AG04450 (cell line): Measurements from ENCODE around the gene MGME1. TPM values are rescaled to one million over a fixed set of nuclear protein-coding genes. Genes with fewer than 3 reads are reported as not detected.

Experiments
- CTCF ChIA-PET: fragments of 300-600, 350-600 bp; formaldehyde crosslinking; extraction: SDS; loops from one replicate; lab custom pipeline; 2022; ENCODE audit warnings: antibody characterized with exemption, inconsistent platforms; lab: Charles Lee
- POLR2A ChIA-PET: fragments of 350-600 bp; formaldehyde crosslinking; extraction: SDS; loops from one replicate; lab custom pipeline; 2021; ENCODE audit warnings: antibody characterized with exemption, inconsistent platforms; lab: Yijun Ruan, JAX
- DNase-seq: peaks from one replicate; pipeline ENCODE4 v3.0.0-alpha.2; 2011; ENCODE audit warnings: low read depth, low spot score
- H3K27ac ChIP-seq: one replicate; pipeline ENCODE4 v1.5.1; 2012; ENCODE audit warnings: low read depth, low read length, control low read depth
- H3K27me3 ChIP-seq: one replicate; pipeline ENCODE4 v1.6.0; 2012; ENCODE audit warnings: low read length; ENCODE audit not compliant: control insufficient read depth, insufficient read depth
- H3K4me3 ChIP-seq: 2 replicates; pipeline ENCODE4 v1.5.1; 2011; ENCODE audit warnings: mild to moderate bottlenecking, low read depth, low read length, control low read depth
- H3K9me3 ChIP-seq: 2 replicates; pipeline ENCODE4 v1.5.1; 2012; ENCODE audit warnings: low read length; ENCODE audit not compliant: control insufficient read depth, insufficient read depth
- polyA plus RNA-seq: library from polyadenylated mRNA; depleted of rRNA; stranded (reverse); fragments of >200 nt; gene quantifications from 2 replicates; pipeline ENCODE4 v1.2.3, GENCODE V29; 2011
- TF ChIP-seq, protein P1 (sequence below): IDR thresholded peaks from 2 replicates; pipeline ENCODE4 v1.5.1; 2011; ENCODE audit warnings: low read depth, low read length, control low read depth, inconsistent platforms

Gene MGME1
- polyA plus RNA-seq, 1 experiment, result 13.5 TPM

DNA sequence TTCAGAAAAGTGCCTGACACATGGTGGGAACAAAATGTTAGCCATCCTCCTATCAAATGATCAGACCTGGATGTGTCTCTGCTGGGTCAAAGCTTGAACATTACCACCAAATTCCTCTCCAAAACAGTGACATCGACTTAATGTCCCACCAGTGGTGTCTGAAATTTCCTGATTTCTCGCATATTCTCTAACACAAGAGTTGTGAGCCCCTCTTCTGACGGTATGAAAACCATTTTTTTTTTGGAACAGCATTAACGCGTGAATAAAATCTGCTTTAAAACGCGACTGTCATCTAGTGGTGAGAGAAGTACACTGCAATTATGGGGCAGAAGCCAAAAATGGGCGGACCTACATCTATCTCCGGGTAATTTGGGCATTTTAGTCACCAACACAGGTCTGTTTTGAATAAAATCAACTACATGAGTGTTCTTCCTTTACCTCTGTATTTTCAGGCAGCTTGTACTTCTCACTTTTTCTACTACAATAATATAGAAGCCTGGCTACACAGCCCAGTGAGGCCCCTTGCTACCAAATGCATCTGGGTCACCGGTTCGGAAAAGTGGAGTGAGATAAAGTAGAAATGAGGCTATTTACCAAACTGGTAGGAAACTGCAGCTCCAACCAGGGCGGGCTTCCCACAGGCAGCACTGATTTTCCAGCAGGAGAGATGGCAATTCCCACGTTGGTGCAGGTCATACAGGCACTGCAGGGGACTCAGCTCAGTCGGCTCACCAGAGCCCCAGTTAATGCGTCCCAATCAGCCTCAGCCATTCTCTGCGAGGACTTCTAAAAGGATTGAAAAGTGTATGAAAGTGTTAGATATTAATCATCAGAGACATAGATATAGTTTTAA lies 27.4 kb downstream of the MGME1 start:
- Histone ChIP-seq H3K9me3 (no peaks in the 10 kb centered on the region), H3K27me3 (no peaks in the 10 kb centered on the region), H3K4me3 (no peak overlapping the region), H3K27ac (no peak overlapping the region)
- TF ChIP-seq, protein P1, sequence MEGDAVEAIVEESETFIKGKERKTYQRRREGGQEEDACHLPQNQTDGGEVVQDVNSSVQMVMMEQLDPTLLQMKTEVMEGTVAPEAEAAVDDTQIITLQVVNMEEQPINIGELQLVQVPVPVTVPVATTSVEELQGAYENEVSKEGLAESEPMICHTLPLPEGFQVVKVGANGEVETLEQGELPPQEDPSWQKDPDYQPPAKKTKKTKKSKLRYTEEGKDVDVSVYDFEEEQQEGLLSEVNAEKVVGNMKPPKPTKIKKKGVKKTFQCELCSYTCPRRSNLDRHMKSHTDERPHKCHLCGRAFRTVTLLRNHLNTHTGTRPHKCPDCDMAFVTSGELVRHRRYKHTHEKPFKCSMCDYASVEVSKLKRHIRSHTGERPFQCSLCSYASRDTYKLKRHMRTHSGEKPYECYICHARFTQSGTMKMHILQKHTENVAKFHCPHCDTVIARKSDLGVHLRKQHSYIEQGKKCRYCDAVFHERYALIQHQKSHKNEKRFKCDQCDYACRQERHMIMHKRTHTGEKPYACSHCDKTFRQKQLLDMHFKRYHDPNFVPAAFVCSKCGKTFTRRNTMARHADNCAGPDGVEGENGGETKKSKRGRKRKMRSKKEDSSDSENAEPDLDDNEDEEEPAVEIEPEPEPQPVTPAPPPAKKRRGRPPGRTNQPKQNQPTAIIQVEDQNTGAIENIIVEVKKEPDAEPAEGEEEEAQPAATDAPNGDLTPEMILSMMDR, result peak; percentile 99
- POLR2A ChIA-PET, result interaction anchor here (0.7 kb wide), 1 partner anchor 40 kb away, joined by 4 read pairs; no protein-coding TSS in a partner anchor
- DNase-seq, result no peak
- CTCF ChIA-PET, result interaction anchor here (0.7 to 2.9 kb wide), 16 partner anchors 8 to 491 kb away, joined by 3 to 44 read pairs (median 4); no protein-coding TSS in a partner anchor

DNA sequence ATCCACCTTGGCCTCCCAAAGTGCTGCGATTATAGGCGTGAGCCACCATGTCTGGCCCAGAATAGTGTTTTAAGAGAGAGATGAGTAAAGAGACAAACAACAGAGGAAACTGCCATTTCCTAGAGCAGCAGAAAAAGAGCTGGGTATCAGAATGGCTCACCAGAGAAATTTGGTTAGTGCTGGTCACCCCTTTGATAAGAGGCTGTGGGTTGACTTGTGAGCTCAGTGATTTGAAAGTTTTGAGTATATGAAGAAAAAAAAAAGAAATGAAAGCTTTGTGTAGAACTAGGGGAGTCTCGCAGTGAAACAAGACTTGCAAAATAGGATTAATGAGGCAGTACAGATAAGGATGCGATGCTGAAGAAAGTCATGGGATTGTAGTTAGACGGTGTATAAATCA lies 29.6 kb downstream of the MGME1 start:
- H3K27ac ChIP-seq, result no peak overlapping the region
- TF ChIP-seq, protein P1, result no peak
- no peaks in the 10 kb centered on the region for H3K9me3 ChIP-seq
- DNase-seq, result no peak
- no peaks in the 10 kb centered on the region for H3K27me3 ChIP-seq
- CTCF ChIA-PET, result interaction anchor here (0.6 to 1.7 kb wide), 2 partner anchors 494 to 936 kb away, joined by 3 to 10 read pairs; no protein-coding TSS in a partner anchor
- POLR2A ChIA-PET, result interaction anchor here (0.6 kb wide), 1 partner anchor 154 kb away, joined by 3 read pairs; no protein-coding TSS in a partner anchor
- H3K4me3 ChIP-seq, result no peak overlapping the region

DNA sequence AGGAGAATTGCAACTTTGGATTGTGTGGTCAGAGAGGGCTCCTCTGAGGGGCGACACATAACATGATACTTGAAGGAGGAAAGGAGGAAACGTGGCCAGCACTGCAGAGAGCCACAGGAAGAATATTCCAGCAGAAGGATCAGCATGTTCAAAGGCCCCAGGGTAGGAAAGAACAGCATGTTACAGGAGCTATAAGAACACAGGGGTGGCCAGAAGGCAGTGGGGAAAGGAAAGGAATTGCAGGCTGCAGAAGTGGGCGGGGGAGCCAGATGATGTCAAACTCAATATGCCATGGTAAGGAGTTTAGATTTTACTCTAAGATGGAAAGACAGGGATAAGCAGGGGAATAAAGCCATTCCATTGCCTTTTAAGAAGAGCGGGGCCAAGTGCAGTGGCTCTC lies 30.7 kb downstream of the MGME1 start:
- TF ChIP-seq, protein P1, result no peak

DNA sequence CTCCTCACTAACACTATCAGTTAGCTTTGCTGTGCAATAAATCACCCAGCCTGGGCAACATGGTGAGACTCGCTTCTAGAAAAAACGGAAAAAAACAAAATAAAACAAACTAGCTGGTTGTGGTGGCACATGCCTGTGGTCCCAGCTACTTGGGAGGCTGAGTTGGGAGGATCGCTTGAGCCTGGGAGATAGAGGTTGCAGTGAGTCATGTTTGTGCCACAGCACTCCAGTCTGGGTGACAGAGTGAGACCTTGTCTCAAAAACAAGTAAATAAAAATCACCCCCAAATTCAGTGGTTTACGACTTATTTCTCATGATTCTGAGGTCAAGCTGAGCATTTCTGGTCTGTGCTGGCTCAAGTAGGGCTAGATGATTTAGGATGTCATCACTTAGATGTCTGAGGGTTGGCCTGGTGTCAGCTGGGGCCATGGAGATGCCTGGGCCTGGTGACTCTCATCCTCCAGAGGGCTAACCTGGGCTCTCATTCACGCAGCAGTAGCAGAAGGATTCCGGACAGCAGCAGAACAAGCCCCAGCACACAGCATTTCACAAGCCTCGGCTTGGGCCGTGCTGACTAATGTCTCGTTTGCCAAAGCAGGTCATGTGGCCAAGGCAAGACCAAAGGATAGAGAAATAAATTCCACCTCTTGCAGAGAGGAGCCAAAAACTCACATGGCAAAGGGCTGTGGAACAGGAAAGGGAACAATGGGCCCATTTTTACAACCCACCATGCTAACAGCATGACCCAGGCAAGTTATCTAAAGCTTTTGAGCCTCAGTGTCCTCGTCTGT lies 32.5 kb downstream of the MGME1 start:
- H3K4me3 ChIP-seq, result no peak overlapping the region
- TF ChIP-seq, protein P1, result no peak
- peak overlapping the region; percentile 11 for H3K27ac ChIP-seq
- ChIA-PET CTCF (no interaction called here), POLR2A (no interaction called here)
- DNase-seq, result no peak
- no peaks in the 10 kb centered on the region for H3K9me3 ChIP-seq
- H3K27me3 ChIP-seq, result peaks cover 3% of the 10 kb centered on the region

More for the DNA sequence above, 30.7 kb downstream of the MGME1 start:
- peaks cover 3% of the 10 kb centered on the region for H3K27me3 ChIP-seq
- no peak overlapping the region for H3K27ac ChIP-seq
- POLR2A ChIA-PET, result no interaction called here
- H3K4me3 ChIP-seq, result no peak overlapping the region
- DNase-seq, result no peak
- CTCF ChIA-PET, result interaction anchor here (1.0 to 1.7 kb wide), 2 partner anchors 15 to 495 kb away, joined by 3 to 10 read pairs; no protein-coding TSS in a partner anchor
- no peaks in the 10 kb centered on the region for H3K9me3 ChIP-seq
